ENCODE measurements around the gene PTGFRN. TPM values are rescaled to one million over a fixed set of nuclear protein-coding genes. Genes with fewer than 3 reads are reported as not detected.

The PTGFRN gene
- total and polyA plus RNA-seq, 8 donors = 38.1 to 77.5 (median 67.9) TPM

DNA sequence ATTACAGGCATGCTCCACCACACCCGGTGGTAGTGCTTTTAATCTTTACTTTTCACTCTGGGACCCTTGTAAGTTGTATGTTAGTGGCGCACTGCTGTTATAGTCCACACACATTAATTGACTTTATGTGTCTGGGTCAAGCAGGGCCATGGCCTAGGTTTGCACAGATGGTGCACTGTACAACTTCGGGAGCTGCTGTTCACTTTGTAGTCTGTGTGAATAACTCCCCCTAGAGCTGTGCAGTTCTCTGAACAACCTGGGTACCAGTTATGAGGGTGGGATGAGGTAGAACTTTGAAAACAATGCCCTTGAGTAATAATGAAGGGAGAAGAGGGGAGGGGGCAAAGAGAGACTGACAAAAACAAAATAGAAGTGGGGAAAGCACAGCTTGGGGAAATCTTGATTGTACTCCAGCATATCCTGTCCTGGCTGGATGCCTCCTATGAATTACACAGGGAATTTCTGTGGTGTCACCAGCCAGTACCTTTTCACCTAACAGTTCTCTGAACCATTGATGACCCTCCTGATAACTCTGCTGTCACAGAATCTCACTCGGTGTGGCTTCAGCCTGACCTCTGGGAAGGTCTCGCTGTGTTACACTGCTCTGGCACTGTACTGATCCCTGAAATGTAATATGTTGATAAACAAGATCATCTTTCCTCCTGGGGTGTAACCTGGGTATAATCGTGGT lies 2.2 kb downstream of the PTGFRN start:
- Histone ChIP-seq H3K36me3 (no peaks in the 10 kb centered on the region), H3K9me3 (no peaks in the 10 kb centered on the region), H3K4me3 (no peak overlapping the region), H3K27ac (no peak overlapping the region), H3K4me1 (peaks cover 10 to 14% of the 10 kb centered on the region in 2 donors), H3K27me3 (peaks cover 0 to 43% of the 10 kb centered on the region in 2 donors)
- intact Hi-C loops (cut with DNase I) = no loop called here
- no peak for TF ChIP-seq CTCF (IDR thresholded peaks at IDR 0.05)
- ATAC-seq (no peak), DNase-seq (no peak)

DNA sequence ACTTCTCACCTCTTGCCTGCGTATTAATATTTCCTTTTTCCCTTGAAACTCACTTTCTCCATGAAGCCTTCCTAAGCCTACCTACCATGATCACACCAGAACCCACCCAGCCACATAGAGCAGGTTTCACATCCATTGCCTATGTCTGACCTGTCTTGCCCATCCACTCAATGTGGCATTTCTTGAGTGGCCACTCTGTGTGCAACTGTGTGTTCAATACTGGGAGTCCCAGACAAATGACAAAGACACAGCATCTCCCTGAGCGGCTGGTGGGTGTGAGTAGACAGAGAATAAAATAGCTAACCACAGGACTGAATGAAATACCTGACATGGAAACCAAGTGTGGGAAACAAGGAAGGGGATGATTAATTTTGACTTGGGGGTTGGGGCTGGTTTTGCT lies 3.1 kb downstream of the PTGFRN start:
- Histone ChIP-seq H3K9me3 (no peaks in the 10 kb centered on the region), H3K27ac (no peak overlapping the region), H3K4me3 (no peak overlapping the region), H3K4me1 (peaks cover 10 to 14% of the 10 kb centered on the region in 2 donors), H3K27me3 (peaks cover 0 to 43% of the 10 kb centered on the region in 2 donors), H3K36me3 (no peaks in the 10 kb centered on the region)
- no peak for DNase-seq
- TF ChIP-seq CTCF (IDR thresholded peaks at IDR 0.05) = no peak
- intact Hi-C loops (cut with DNase I) = no loop called here
- ATAC-seq = no peak

- intact Hi-C loops (cut with DNase I) = no loop called here
- H3K4me1 ChIP-seq = peaks cover 10 to 14% of the 10 kb centered on the region in 2 donors
- H3K4me3 ChIP-seq = no peak overlapping the region
- DNase-seq (no peak), ATAC-seq (no peak)
- no peak overlapping the region for H3K27ac ChIP-seq
- no peaks in the 10 kb centered on the region for H3K36me3 ChIP-seq
- H3K27me3 ChIP-seq = peaks cover 0 to 36% of the 10 kb centered on the region in 2 donors
- TF ChIP-seq CTCF (IDR thresholded peaks at IDR 0.05) = no peak
- no peaks in the 10 kb centered on the region for H3K9me3 ChIP-seq
These were observed 4.2 kb downstream of the PTGFRN start for GRCh38 chr1:116913941-116914340.

DNA sequence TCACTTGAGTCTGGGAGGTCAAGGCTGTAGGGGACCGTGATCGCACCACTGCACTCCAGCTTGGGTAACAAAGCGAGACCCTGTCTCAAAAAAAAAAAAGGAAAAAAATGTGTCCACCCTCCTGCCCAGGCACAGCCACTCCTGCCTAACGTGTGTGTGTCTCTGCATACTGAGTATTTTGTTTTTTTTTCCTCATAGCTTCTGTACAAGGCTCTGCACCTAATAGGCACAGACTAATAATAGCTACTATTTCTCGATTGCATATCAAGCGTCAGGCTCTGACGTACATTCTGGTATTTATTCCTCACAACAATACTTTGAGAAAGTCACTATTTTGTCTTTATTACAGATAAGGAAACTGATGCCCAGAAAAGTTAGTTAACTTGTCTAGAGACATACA lies 5.0 kb downstream of the PTGFRN start:
- DNase-seq (no peak), ATAC-seq (no peak)
- H3K27me3 ChIP-seq = peaks cover 0 to 29% of the 10 kb centered on the region in 2 donors
- peaks cover 7 to 14% of the 10 kb centered on the region in 2 donors for H3K4me1 ChIP-seq
- no peaks in the 10 kb centered on the region for H3K9me3 ChIP-seq
- TF ChIP-seq CTCF (IDR thresholded peaks at IDR 0.05) = no peak
- no peak overlapping the region for H3K27ac ChIP-seq
- intact Hi-C loops (cut with DNase I) = no loop called here
- H3K4me3 ChIP-seq = no peak overlapping the region
- H3K36me3 ChIP-seq = no peaks in the 10 kb centered on the region

- Histone ChIP-seq H3K9me3 (no peaks in the 10 kb centered on the region), H3K36me3 (no peaks in the 10 kb centered on the region), H3K4me1 (peaks cover 7 to 14% of the 10 kb centered on the region in 2 donors), H3K27me3 (peaks cover 0 to 24% of the 10 kb centered on the region in 2 donors), H3K27ac (no peak overlapping the region), H3K4me3 (no peak overlapping the region)
- intact Hi-C loops (cut with DNase I) = no loop called here
- ATAC-seq (no peak), DNase-seq (no peak)
- TF ChIP-seq CTCF (IDR thresholded peaks at IDR 0.05) = no peak
These were observed 5.5 kb downstream of the PTGFRN start for GRCh38 chr1:116915086-116915661.

All from left lung (tissue), 10 donors.